ENCODE measurements around the gene PCDHA5.

DNA sequence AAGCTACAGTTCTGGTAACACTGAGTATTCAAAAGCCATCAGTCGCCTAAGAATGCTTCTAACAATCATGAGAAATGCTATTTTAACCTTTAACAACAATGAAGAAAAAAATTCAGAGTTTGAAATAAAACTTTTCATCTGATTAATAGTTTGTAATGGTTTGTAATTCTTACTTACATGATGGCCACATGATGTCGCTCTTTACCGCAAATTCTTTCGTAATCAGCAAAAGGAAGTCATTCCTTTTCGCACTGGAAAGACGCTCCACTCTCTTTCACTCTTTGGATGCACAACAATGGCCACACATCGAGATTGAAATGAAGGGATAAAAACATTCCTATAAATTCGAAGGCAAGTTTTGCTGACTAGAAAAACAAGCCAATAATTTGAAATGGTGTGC, 12.6 kb downstream of the PCDHA5 start, which contains the start of gene PCDHA7:
- no peak for TF ChIP-seq EZH2 (IDR thresholded peaks at IDR 0.05; ENCODE audit: borderline replicate concordance)
- TF ChIP-seq, protein P1, sequence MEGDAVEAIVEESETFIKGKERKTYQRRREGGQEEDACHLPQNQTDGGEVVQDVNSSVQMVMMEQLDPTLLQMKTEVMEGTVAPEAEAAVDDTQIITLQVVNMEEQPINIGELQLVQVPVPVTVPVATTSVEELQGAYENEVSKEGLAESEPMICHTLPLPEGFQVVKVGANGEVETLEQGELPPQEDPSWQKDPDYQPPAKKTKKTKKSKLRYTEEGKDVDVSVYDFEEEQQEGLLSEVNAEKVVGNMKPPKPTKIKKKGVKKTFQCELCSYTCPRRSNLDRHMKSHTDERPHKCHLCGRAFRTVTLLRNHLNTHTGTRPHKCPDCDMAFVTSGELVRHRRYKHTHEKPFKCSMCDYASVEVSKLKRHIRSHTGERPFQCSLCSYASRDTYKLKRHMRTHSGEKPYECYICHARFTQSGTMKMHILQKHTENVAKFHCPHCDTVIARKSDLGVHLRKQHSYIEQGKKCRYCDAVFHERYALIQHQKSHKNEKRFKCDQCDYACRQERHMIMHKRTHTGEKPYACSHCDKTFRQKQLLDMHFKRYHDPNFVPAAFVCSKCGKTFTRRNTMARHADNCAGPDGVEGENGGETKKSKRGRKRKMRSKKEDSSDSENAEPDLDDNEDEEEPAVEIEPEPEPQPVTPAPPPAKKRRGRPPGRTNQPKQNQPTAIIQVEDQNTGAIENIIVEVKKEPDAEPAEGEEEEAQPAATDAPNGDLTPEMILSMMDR (IDR thresholded peaks at IDR 0.05; ENCODE audit: poor library complexity) = no peak
- no peak for TF ChIP-seq EZH2phosphoT487 (IDR thresholded peaks at IDR 0.05; ENCODE audit: low read depth, severe bottlenecking, unreplicated experiment)

Measured in hepatocyte (in vitro differentiated cells).